Kidney tubule cell (primary cell): ENCODE results near the gene DFFA.
A peak's percentile ranks its signal among the peaks of the same experiment; 100 is the strongest.

Experiments
- DNase-seq: peaks from one replicate; pipeline ENCODE4 v3.0.0-alpha.2; 2018; ENCODE audit warnings: low spot score

DFFA gene, protein sequence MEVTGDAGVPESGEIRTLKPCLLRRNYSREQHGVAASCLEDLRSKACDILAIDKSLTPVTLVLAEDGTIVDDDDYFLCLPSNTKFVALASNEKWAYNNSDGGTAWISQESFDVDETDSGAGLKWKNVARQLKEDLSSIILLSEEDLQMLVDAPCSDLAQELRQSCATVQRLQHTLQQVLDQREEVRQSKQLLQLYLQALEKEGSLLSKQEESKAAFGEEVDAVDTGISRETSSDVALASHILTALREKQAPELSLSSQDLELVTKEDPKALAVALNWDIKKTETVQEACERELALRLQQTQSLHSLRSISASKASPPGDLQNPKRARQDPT

DNA sequence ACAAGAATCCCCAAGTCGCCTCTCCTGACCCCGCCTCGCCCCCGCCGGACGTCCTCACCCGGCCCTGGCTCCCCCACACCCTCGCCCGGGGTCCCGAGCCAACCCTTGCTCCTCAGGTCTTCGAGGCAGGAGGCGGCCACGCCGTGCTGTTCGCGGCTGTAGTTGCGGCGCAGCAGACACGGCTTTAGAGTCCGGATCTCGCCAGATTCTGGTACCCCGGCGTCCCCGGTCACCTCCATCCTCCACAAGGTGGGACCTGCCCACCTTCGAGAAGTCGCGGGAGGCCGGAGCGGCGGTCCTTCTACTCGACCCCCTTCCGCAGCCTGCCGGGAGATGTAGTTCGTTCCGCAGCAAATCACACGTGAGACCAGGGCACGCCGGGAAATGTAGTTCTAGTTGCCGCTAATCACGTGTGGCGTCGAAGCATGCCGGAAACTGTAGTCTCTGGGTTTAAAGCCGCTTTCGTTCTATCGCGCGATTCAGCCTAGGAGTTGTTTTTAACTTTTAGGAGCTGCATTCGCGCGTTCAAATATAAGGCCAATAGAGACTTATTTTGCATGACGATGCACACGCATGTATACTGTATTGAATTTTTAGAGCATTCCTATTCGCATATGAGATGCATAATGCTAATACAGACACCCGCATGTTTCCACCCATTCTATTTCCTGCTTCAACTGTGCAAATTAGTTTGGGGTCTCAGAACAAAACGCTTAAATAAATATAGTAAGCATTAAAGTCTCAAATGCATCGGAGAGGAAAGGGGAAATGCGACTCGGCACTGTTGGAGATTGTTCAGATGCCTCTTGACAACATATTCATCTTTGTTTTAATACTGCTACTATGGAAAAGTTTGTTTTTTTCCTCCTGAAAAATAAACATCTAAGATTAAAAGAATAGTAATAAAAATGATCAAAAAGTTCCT lies at the start of gene DFFA:
Gene DFFA (minus strand): TSS at position 310 of the 925 bp plus-strand sequence. CDS start 71 bp downstream, at position 239.
- peak; percentile 96 for DNase-seq

DNA sequence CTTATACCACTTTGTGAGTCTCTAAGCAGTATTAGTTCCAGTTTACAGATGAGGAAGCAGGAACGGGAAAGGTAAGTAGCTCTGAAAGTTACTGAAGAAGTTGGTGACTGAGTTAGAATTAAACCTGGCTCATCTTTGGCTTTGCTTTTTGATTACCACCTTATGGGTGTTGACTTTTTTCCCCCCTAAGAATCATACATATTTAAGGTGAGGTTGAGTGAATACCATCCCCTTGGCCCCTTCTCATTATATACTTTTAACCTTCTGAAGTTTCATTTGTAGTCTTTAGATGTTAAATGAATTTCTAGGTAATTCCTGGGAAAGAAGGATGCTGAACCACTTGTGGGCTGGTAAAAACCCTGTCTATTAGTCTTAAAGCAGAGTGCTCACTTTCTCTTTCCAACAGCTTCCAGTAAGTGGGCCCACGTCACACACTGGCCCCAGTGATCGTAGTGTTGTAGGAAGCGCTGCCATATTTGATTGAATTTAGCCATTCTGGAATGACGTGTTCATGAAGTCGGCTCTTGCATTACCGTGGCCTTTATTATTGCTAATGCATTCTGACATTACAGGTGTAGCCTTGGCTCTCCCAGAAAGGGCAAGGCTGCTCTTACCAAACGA lies 49.3 kb upstream of the DFFA start:
- DNase-seq, result no peak

DNA sequence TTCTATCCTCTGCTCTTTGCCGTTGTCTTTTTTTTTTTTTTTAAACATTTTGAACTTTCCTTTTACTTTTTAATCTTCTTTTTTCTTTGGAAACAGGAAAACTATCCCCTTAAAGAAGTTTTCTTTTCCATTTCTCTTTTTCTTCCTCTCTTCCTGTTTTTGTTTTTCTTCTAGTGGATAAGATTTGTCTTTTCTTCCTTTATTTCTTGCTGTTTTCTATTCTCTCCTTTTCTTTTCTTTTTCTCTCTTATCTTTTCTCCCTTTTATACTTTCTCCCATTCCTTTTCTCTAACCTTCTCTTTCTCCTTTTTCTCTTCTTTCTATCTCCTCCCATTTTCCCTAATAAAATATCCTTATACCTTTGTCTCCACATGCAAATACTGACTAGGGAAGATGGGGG lies 48.6 kb upstream of the DFFA start:
- no peak for DNase-seq

DNA sequence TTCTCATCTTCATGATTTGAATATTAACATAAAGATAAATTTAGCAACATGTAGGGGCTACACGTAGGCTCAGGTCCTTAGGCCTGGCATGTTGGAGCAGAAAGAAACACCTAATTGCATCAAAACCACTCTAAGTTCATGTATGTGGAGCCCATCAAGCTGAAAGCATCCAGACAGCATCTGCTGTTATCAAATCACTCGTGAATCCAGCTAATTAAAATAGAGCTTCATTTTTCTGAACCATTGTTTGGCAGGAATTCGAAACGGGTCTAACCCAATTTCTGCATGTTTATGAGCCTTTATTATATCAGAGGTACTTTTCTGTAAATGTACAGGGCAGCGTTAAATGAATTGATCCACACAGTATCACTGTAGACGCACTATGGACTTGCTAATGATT lies 48.2 kb upstream of the DFFA start:
- no peak for DNase-seq

DNA sequence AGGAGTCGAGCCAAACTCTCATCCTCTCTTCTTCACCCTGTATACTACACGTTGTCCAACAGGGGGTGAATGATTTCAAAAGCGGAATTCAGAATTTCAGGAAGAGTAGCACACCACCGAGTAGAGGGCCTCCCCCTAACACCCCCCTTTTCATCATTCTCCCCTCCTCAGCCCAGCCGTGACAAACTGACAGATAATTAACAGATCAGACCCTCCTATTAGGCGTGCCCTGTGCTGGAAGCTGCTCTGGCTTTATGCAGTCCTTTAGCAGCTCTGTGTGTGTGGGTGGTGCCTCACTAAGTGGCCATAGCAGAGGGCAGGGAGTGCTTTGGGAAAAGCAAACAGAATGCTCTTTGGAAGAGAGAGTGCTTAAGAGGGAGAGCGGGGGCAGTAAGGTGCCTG lies 46.7 kb upstream of the DFFA start:
- peak; percentile 36 for DNase-seq

DNA sequence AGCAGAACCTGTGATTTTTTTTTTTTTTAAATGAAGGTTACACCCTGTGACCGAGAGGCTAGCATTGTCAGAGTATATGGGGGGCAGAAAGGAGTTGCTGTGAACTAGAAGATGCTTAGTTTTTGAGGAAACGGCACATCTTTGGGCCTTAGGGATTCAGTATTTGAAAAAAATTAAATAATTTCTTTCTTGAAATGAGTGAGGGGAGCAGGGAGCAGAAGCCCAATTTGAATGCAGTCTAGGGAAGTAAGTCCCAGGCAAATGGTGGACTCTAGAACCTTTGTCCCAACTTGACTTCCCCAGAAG lies 45.3 kb upstream of the DFFA start:
- no peak for DNase-seq

DNA sequence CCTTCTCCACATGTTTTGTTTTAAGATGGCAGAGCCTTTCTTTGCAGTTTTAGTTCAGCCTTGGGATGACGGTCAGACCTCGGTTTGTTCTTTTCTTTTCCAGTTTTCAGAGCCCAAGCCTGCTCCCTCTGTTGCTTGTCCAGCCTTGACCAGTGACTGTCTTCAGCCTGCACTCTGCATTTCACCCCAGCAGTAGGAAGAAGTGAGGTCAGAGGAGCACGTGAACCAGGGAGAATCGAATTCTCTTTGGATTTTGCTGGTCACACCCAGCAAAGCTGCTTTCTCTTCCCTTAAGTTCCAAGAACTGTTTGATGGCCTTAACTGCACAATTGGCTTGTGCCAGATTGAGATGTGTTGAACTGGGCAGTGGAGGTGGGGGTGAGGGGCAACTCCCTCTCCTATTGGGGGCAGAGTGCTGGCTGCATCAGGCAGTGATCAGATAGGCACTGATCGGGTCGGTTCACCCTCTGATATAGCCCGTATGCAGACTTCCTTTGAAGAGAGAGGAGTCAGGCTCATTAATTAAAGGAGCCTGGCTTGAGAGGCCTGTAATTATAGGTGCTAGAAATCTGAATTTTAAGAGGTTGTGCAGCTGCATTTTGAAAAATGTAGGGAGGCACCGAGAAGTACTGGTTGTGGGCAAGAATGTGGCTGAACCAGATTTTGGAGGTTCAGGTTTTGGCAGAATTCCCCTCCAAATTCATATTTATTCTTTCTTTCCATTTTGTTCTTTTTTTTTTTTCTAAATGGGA lies 44.8 kb upstream of the DFFA start:
- no peak for DNase-seq

DNA sequence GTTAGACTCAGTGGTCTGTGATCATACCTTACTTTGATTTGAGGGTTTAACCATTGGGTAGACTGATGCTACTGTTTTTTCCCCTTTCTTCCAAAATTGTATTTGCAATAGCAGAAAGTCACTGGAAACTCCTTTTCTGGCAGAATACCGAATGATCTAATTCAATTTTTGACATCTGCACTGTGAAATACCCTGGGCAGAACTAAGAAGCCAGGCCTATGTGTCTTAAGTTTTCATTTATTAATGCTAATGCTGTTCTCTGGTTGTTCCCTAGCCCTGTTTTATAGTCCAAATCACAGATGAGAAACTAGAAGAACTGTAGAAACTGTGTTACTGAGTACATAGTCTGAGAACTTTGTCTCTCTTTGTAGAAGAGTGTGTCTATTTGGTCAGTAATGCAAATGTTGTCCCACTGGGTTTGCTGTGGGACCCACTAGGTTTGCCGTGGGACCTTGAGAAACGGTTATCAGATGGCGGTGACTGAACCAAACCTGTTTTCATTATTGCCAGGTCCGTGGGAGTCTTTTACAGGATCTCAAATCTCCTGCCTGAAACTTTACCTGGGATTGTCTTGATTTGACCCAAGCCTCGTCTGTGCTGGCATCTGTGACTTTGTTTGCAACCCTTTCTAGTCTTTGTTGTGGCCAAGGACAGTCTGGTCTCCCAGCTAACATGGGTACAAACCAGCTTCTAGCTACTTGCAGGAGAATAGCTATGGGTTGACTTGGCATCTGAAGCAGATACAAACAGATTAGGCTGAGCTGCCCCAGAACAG lies 43.8 kb upstream of the DFFA start:
- DNase-seq, result no peak

DNA sequence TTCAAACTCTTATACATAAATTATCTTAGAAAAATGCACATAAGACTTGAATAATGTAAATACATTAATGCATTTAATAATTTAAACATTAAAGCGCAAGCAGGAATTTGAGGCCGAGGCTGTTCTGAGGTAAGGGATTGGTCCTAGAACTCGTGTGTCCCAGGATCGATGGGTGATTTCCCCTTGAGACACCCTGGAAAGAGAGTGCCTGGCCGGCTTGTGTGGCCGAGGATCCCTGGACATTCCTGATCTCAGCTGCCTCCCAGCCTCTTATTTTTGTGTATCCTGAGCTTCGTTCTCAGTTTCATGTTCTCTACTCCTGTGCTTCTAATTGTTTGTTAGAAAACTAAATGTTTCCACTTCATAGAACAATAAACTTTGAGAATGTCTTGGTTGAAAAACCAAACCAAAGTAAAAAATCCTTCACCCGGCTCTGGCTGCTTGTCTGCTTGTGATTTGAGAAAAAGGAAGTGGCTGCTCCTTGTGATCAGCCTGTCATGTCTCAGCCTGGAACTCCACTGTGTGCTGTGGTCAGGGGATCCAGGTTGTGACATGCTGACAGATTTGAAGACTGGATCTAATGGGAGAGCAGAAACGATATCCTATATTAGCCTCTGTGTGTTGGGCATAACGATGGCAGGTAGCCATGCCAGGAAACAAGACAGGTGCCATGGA lies 43.1 kb upstream of the DFFA start:
- DNase-seq, result peak; percentile 59

DNA sequence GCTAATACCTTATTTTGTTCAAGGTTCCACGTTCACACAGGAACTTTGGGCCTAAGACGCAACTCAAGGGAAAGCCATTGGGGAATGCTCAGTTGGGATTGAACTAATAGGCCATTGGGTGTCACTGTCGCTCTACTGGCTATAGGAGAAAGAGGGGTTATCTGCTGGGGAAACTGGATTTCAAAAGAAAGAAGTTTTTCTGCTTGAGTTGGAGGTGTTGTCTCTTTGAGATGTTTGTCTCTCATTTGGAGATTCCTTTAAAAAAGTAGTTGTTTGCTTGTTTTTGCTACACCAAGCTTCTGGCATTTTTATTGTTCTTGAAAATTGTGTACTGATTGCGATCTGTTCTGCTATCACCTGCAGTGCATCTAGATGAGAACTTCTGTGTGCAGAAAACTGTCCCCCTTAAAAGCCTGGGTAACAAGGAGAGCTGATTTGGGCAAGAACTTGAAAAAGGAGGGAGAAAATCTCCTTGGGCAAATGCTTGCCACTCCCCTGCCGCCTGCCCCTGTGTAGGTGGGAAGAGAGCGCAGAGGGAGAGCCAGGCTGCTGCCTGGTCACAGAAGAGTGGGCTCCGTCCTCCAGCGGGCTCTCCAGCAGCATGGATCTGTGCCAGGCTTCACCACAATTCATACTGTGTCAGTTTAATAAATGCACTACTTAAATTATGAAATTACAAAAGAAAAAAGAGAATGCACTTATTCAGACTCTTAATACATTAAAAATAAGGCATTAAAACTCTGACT lies 42.3 kb upstream of the DFFA start:
- DNase-seq, result peak; percentile 53

DNA sequence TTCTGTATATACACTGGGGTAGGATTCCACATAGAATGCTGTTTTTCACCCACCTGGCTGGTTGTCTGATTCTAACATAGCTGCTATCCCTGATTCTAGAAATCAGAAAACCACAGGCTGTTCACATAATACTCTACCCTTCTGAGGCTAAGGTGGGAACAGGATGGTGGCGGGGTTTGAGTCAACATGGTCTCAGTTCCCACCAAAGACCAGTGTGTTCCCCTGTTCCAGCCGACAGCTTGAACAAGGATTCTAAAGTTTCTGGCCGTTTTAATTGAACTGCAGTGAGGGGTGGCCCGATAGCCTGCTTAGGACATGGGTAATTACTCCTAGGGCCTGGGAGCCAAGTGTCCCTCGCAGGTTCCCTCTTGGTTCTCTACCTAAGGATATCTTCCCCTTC lies 40.9 kb upstream of the DFFA start:
- no peak for DNase-seq

DNA sequence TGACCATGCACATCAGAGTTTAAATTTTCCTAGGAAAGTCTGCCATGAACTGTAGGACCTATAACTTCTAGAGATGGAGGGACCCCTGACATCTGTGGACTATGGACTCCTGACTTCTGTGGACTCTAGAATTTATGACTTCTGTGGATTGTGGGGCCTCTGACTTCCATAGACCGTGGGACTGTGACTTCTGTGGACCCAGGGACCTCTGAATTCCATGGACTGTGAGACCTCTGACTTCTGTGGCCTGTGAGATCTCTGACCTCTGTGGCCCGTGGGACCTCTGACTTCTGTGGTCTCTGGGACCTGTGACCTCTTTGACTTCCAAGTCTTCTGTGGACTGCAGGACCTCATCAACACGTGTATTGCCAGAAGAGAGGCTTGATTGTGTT lies 39.2 kb upstream of the DFFA start:
- DNase-seq, result no peak

DNA sequence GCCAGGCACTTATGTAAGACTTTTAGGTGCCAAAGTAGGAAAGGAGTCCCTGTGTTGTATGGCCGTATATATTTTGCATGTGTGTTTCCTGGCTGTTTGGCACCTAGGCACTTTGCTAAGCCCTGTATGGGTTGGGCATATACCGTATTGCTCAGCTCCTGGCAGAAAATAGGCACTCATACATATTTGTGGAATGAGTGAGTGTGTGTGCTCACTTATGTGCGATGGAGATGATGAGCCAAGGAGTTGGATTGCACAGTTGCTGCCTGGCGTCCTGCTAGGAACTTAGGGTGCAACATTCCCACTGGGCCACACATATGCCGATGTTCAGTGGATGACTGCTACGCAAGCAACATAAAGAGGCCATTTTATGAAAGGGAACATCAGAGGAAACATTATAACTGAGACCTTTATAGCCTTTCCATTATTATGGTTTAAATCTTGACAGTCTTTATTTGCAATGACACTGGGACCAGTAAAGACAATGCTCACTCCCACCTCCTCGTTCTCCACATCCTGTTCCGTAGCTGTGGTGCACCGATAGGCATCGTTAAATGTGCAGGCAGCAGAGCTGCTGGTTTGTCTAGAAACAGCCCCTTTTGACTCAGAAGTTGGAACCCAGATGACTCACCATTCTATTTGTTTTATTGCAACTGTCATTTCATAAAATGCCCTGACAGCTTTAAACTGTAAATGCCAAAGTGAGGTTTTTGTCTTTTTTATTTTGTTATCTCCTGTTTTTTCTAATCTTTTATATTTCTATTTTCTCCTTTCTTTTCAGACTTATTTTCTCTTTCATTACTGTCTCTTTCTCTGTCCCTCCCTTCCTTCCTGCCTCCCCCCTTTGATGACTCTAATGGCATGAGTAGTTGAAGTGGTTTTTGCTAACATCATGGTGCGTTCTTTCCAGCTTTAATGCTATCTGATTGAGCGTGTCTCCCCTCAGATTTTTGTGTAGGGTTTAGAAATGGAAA lies 38.5 kb upstream of the DFFA start:
- peak; percentile 85 for DNase-seq

DNA sequence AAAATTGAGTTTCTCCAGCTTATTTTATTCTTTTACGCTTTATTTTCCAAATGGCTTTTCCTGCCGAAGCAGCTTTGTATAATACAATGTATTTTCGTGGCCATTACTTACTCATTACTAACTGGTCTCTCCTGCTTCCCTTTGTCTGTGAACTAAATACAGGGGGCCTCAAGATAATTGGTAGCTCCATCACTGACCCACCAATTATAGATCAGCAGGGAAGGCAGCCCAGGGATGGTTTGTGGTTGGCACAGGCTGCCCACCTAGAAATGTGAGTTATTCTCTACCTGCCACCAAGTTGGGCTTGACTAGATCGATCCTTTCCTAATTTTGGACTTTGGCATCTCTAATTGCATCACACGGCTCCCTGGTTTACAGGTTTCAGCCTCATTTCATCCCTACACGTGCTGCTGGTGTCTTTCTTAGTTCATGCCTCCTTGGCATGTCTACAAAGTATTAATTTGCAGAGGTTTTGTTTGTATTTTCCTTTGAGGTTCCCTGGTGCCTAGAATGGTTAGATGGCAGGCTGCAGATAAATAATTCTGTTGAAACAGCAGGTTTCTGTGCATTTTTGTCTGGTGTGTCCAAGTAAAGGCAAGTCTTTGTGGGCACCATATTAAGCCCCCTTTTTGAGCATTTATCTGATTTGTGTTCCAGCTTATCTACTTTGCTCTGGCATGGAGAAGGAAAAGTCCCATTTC lies 37.6 kb upstream of the DFFA start:
- DNase-seq, result no peak

DNA sequence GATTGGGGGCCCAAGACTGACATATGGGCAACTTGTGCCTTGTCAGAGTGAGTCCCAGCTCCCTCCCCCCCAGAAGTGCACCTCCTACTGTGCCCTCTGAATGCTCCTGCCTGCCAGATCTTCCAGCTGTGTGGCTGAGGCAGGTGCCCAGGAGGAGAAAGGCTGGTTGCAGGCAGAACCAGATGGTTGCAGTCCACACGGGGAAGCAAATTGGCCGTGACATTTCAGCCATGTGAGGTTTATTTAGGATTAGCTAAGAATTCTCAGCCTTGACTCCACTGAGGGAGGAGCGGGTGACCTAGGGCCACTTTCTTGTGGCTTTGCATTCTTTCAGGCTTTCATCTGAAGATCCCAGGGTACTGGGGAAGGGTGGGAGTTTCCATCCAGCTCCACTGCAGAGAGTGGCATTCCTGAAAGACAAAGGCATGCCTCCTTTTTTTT lies 36.2 kb upstream of the DFFA start:
- peak; percentile 90 for DNase-seq

DNA sequence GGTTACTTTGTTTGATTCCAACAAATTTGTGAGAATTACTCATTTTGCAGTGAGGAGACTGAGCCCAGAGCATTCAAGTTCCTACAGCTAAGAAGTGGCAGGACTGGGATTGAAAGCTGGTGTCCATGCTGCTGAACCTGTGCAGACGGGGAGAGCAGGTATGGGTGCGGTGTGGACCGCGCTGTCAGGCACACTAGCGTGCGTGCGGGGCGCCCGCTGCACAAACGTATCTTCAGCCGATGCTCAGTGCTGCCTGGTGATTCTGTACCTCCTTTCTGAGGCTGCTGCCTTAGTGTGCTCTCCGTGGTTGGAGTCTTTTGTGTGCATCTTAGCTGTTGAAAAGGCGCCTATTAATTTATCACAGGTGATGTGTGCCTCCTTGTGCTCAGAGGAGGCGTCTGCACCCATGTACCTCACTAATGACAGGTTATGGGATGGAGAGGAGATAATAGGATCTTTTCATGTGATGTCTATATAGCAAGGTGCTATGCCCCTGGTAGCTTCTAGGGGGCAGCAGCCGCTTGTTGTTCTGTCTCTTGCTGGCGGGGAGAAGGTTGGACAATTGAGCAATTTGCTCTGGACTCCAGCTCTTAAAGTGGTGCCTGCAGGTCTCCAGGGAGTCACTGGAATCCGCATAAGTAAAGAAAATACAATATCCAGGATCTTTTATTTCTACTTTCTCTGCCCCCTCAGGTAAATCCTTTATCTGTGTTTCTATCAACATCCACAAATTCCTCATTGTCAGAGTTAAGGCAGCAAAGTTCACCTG lies 35.0 kb upstream of the DFFA start:
- DNase-seq, result peak; percentile 72

DNA sequence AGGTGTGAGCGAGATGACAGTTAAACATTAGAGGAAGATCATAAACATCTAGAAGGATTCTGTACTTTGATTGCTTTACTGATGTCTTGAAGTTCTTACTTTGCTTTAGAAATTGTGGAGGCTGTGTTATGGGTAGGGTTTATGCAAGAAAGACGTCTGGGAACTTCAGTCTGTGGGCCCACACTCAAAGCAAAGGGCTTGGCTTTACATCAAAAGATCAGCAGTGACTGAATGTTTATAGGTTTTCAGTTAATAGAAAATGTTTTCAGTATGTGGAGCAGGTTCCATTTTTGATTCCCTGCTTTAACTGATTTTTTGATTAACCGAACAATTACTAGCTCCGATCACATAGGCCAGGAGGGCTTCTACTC lies 34.3 kb upstream of the DFFA start:
- no peak for DNase-seq
